Stimulated activated CD8-positive, alpha-beta memory T cell treated with anti-CD3 and anti-CD28 coated beads, Interleukin-12 subunit alpha, Interleukin-12 subunit beta, amount 100 ng/mL, for 1 hour (primary cell): Measurements from ENCODE around the gene EFNA4.

ENCODE experiments used
- DNase-seq: peaks from one replicate; pipeline ENCODE4 v3.0.0-alpha.2; 2020; ENCODE audit warnings: low read depth

EFNA4 gene

DNA sequence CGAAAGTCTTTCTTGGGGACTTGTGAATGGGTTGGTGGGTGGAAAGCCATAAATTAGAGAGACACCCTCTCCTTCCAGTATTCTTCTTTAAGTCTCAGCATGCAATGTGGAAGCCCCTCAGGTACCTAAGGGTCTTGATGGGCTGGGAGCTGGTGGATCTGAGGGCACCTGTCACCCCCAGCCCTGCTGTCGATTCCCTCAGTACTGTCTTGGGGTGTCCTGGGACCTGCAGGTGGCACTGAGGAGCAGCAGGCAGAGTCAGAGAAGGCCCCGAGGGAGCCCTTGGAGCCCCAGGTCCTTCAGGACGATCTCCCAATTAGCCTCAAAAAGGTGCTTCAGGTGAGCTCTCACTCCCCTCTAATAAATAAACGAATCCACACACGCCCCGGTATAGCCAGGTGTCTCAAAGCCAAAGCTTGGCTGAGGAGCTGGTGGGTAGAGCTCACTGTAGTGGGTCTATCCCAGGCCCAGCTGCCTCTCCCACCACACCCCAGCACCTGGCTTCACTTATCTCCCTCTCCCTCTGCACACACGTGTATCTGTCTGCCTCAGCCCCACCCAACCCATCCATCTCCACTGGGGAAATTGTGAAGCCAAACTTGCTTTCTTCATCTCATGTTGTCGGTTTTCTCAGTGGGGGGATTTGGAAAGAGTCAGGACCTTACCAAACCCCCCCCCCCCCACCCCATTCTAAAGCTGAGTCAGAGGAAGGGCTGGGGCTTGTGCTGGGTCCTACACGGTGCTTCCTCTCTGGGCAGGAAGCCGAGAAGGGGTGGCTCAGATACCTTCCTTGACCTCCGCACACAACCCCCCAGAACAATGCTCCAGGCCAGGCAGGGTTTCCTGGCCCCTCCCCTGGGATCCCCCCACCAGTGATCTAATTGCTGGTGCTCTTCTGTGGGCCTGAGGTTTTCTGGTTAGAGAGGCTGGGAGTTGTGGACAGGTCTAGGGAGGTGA, 10.8 kb upstream of the EFNA4 start:
- DNase-seq: no peak

DNA sequence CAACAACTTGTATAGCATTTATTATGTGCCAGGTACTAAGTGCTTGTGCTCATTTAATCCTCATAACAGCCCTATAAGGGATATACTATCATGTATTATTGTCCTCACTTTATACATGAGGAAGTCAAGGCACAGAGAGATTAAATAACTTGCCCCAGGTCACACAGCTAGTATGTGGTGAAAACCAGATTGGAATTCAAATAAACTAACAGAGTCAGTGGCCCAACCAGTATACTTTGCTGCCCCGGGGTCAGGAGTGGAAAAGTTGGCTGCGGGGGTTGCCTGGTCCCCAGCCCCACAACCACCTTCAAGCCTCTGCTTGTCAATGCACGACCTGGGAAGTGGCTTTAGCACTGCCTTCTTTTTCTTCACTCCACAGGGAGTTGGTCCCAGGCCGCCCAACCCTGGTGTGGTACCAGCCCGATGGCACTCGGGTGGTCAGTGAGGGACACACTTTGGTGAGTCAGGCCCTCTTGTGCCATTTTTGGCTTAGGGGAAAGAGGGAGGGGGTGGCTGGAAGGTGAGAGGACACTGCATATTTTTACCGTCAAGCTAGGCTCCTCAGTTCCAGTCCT, 9.9 kb upstream of the EFNA4 start:
- no peak for DNase-seq

DNA sequence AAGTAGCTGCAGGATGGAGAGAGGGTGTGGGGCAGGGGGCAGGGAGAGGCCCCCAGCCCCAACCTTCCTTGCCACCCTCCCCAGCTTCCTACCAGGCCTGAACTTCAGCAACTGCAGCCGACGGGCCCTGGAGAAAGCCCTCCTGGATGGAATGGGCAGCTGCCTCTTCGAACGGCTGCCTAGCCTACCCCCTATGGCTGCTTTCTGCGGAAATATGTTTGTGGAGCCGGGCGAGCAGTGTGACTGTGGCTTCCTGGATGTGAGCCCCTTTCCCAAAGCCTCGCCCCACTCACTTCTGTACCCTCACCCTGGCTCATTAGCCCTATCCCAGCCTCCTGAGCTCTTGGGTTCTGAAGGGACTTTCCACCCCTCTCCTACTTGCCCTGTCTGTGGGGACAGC, 6.4 kb upstream of the EFNA4 start:
- no peak for DNase-seq

DNA sequence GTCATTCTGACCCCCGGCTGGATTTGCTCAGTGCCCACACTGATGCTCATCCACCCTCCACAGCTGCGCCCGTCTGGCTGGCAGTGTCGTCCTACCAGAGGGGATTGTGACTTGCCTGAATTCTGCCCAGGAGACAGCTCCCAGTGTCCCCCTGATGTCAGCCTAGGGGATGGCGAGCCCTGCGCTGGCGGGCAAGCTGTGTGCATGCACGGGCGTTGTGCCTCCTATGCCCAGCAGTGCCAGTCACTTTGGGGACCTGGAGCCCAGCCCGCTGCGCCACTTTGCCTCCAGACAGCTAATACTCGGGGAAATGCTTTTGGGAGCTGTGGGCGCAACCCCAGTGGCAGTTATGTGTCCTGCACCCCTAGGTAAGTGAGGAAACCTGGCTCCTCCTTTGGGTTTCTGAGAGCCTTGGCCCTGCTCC, 5.7 kb upstream of the EFNA4 start:
- no peak for DNase-seq

DNA sequence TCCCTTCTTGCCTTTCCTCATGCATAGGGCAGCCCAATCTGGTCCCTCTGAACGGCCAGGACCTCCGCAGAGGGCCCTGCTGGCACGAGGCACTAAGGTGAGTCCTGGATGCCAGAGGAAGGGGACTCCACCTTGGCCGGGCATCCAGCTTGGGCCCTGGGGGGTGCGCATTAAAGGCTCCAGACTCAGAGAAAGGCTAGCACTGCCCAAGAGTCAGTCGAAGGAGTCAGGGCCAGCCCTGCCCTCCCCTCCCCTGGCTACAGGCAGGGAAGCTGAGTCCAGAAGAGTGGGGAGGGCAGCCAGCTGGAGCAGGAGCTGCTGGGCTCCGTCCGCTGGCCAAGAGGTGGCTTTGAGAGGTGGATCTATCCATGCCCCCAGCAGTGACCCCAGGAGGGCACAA, 2.8 kb upstream of the EFNA4 start:
- no peak for DNase-seq

DNA sequence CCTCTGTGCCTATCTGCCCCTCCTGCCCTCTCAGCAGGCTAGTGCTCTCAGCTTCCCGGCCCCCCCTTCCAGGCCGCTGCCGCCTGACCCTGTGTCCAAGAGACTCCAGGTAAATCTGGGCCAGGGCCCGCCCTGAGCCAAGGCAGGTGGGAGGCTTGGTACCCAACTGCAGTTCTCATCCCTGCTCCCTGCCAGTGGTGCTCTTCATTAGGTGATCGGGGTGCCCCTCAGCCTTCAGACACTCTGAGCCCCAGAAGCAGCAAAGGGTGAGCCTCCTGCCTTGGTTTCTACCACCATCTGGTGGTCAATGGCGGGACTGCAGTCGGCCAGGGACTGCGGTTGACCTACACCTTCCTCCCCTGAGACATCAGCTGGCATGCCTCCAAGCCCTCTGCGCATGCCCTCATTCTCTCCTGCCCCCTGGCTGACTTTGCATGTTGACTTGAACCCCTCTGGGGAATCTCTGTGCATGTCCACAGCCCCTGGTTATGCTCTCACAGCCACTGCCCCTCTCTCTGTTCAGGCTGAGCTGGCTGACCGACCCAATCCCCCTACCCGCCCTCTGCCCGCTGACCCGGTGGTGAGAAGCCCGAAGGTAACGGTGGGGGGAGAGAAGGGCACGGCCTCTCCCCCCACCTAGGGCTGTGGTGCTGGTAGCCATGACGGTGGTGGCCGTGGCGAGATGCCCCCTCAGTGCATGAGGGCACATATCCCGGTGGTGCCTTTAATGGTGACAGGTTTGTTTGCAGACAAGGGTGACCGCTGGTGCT, 2.0 kb upstream of the EFNA4 start:
- DNase-seq: peak; percentile 89

DNA sequence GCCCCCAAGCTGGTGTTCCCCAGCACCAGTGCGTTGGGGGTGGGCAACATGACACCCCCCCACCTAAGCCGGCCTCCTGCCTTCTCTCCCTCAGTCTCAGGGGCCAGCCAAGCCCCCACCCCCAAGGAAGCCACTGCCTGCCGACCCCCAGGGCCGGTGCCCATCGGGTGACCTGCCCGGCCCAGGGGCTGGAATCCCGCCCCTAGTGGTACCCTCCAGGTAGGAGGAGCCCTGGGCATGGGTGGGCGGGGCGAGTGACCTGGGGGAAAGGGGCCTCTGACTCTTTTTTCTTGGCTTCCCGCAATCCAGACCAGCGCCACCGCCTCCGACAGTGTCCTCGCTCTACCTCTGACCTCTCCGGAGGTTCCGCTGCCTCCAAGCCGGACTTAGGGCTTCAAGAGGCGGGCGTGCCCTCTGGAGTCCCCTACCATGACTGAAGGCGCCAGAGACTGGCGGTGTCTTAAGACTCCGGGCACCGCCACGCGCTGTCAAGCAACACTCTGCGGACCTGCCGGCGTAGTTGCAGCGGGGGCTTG, 1.3 kb upstream of the EFNA4 start:
- DNase-seq: no peak

DNA sequence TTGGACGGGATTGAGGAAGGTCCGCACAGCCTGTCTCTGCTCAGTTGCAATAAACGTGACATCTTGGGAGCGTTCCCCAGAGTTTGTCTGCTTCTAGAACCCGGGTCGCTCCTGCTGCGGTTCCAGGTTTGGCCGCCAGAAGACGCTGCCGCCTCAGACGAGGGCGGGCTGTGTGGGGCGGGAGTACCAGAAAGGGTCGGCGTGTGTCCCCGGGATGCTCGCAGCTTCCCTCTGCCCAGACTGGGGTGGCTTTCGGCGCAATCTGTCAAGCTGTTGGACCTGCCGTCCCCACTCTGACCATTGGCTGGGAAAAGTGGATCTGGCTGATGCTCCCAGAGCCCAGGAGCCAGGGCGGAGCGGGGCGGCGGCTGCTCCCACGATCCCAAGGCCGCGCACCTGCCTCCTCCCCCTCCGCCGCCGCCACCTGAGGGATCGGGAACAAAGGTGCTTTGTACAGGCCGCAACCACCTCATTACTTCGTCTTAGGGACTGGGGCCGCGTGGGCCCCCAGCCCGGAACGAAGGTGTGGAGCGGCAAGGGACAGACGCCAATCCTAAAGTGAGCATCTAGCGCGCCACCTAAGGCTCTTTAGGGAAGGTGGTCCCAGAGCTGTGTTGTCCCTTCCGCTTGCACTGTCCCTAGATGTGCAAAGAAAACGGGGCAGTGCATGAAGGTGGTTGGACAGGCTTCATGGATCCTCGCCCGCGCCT, 683 bp upstream of the EFNA4 start:
- DNase-seq: peak; percentile 56

DNA sequence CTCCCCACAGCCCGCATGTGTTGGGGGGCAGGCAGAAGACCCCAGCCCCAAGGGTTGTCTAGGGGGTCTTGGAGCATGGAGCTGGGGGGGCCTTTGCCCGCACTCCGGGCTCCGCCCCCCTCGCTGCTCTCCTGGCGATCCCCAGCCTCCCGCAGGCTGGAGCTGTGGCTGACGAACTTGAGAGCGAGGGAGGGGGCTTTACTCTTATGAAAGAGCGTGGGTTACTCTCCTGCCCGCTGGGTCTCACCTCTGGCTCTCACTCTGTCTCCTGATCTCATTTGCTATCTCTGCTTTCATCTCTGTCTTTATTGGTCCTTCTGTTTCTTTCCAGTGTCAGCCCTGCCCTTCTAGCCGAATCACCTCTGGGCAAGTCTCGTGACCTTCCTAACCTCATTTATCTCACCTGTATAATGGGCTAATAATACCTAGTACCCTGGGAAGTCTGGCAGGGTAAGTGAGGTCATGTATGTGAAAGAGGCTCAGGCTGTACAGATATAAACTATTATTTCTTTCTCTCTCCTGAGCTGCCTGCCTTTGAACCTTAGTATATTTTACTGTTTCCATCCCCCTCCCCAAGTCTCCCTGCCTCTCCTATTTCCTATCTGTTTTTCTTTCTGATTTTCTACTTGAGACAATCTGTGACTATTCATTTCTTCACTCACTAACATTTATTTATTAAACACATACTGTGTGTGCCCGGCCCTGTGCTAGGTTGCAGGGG, 731 bp downstream of the EFNA4 start:
- DNase-seq: no peak

DNA sequence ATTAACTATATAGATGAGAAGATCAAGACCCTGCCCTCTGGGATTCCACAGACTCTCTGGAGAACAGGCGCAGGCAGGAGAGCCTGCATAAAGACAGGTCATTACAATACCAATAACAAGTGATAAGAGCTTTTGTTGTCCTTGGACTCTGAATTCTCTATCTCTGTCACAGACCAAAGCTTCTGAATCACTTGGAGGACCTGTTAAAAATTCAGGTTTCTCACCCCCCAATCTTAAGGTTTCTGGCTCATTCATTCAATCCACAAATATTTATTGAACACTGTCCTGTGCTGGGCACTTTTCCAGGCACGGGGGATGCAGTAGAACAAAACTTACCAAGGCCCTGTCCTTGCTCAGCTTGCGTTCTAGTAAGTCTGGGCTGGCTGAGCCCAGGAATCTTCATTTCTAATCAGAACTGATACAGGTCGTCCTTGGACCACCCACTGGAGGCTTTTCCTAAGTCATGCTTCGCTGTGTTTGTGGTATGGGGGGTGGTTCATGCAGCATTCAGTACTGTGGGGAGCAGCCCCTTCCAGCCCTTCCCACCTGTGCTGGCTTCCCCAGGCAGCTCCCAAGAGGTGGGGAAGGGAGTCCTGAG, 1.4 kb downstream of the EFNA4 start:
- no peak for DNase-seq

DNA sequence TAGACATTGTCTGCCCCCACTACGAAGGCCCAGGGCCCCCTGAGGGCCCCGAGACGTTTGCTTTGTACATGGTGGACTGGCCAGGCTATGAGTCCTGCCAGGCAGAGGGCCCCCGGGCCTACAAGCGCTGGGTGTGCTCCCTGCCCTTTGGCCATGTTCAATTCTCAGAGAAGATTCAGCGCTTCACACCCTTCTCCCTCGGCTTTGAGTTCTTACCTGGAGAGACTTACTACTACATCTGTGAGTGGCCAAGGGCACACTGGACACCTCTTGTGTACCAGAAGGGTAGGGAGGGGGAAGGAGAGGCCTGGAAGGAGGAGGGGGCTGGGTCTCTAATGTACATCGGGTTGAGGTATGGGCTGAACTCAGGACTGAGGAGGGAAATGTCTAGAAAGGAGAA, 3.2 kb downstream of the EFNA4 start:
- no peak for DNase-seq

DNA sequence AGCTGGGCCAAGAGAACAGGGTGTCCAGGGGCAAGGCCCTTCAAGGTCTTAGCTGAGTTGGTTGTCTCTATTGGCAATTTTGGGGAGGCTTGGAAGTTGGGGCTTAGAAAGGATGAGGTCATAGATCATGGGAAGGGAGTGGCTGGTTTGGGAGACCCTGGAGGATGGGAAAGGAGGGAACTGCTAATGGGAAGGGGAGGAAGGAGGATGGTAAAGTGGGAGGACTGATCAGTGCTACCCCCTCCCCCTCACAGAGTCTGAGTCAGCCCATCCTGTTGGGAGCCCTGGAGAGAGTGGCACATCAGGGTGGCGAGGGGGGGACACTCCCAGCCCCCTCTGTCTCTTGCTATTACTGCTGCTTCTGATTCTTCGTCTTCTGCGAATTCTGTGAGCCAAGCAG, 5.1 kb downstream of the EFNA4 start:
- no peak for DNase-seq

DNA sequence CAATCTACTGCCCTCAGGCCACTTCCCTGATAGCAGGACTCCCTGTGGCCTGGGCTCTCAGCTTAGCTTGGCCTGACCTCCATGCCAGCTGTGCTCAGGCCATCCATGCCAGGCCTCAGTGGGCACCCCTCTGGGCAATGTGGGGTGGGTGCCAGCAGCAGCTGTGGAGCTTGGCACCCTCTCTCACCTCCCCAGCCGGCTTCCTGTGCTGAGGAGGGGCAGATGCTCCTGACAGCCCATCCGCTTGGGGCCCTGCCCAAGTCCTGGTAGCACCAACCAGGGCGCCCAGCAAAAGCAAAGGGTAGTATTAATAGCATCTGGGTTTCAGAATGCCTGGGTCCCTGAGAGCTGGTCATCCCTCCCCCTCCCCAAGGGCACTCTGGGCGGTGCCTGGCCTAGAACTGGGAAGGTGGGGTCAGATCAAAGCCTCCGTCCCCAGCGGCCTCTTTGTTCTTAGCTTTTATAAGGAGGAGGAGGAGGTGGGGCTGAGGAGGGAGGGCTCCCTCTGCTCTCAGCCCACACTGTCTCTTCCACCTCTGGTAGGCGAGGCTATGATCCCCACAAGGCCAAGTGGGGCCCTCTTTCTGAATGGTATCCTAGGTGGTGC, 6.1 kb downstream of the EFNA4 start:
- no peak for DNase-seq

DNA sequence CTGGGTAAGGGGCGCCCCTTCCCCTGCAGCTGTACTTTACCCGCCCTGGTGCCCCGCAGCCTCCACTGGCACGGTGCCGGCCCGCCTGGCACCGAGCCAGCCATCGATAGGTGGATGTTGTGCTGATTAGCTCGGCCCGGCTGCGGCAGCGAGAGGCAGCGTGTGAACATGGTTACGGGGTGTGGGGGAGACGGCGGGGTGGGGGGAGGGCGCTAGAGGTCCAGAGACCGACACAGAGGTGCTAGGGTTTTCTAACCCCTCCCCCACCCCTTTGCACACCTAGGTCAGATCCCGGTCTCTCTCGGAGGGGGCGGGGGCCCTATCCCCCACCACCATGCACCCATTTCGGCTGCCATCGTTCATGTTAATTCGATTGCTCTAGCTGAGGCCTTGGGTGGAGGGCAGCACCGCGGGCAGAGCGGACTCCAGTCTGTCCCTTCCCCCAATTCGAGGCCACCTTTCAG, 6.7 kb downstream of the EFNA4 start:
- no peak for DNase-seq

DNA sequence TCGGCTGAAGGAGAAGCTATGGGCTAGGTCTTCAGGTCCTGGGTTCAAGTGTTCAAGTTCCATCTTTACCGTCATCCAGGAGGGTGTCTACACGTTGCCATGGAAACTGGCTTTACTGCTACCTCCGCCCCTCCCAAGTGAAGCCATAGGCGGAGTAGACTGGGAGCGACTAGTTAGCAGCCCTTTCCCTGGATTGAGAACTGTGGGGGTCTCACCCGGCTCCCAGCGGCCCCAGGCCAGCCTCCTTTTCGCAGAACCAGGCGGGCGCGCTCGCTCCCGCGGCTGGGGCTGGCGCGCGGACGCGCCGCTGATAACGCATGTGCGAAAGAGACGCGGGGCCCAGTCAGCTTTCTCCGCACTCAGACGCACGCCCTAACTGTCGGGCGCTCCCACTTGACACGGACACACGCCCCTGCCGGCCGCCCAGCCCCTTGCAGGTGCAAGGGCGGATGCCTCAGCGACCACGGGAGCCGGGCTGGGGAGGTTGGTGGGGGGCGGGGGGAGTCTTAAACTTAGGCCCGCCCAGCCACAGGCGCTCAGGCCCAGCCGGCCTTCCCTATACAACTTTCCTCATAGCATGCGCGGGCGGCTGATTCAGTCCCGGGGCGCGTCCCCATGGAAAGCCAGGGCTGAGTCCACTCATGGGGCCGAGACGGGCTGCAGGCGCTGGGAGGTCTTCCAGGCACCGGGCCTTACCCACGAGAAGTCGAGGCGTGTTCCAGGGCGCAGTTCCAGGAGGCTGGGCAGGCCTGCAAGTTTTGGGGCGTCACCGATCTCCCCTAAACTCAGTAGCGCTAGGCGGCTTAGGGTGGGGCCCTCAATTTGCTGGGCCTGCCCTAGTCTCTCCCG, 7.4 kb downstream of the EFNA4 start:
- DNase-seq: peak; percentile 58

DNA sequence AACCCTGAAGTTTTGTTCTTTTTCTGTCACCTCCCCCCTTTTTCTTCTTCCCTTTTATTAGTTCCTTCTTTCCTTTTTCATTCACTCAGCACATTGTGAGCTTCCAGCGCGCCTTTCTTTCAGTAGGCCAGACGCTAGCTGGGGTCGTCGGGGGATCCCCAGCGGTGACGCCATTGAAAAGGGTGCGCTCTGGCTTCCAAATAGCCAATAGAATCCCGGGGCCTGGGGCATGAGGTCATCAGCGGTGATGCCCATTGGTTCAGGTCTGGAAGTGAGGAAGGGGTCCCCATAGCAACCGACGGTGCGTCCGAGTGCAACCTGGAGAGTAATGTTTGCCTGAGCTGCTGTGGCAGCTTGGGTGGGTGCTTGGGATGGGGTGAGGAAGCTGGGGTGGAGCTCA, 8.2 kb downstream of the EFNA4 start:
- DNase-seq: no peak

DNA sequence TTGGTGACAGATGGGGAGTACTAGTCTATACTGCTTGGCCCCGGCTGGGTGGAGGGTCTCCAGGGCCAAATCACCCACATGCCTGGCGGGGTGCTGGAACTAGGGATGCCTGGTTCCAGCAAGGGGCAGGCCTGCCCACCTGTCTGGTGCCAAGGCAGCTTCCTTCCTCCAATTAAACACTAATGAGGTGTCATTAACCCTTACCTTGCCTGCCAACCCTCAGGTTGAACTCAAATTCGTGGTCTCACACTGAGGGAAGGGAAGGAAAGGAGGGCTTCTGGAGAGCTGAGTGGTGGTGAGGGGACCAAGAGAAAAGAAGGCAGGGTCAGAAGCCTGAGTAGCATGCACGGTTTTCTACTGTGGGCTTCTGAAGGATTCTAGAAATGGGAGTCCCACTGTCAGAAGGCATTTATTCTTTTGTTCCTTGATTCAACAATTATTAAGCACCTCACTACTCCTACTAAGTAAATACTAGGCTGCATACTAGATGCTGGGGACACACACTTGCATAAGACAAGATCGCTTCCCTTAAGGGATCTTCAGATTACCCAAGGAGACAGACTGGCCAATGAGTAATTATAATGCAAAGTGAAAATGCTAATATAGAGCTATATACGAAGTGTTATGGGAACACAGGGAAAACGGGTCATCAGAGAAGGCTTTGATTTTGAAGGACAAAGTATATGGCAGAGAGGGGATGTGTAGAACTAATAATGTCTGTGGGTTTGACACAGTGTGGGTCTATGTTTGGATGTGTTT, 9.2 kb downstream of the EFNA4 start:
- DNase-seq: no peak

DNA sequence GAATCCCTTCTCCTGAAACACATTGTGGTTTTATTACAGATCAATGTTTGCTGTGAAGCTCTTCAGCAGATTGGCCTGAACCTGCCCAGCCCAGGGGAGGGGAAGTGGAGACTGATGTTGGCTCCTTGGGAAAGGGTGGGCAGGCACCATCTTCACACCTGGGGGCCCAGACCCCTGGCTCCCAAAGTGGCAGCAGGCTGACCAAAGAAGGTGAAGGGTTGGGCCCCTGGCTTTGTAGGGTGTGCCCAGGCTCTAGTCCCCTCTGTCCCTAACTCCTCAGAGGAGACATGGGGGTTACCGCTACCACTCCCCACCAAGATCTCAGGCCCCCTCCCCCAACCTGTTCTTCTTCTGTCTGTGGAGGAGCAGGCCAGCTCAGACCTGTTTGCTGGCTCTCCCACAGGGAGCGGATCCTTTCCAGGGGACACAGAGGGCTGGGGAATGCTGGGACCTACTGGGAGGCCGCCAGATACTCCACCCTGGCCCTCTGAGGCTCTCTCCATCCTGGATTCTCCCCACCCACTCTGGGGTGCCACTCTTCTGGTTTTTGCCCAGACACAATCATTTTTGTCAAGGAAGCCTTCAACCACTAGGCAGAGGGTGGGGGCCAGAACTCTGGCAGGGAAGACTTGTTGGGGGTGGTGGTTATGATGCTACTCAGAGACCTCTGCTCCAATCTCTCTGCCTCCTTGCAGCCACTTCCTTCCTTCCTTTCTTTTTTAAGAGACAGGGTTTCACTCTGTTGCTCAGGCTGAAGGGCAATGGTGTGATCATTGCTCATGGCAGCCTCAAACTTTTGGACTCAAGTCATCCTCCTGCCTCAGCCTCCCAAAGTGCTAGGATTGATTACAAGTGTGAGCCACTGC, 10.1 kb downstream of the EFNA4 start:
- DNase-seq: no peak
